Mesenchymal stem cell (in vitro differentiated cells and primary cell): Measurements from ENCODE around the gene MYBPC2.

ENCODE experiments used
- DNase-seq: peaks from one replicate; pipeline ENCODE4 v3.0.0-alpha.2; 2013
- H2AFZ ChIP-seq: one replicate; pipeline ENCODE4 v1.6.1; 2013; ENCODE audit warnings: low read depth, mild to moderate bottlenecking, control low read depth, inconsistent platforms, low read length, moderate library complexity
- H2AK5ac ChIP-seq: 2 replicates; pipeline ENCODE4 v1.6.1; 2013; ENCODE audit warnings: low read length, moderate library complexity, mild to moderate bottlenecking, inconsistent platforms; ENCODE audit not compliant: severe bottlenecking
- H2BK120ac ChIP-seq: one replicate; pipeline ENCODE4 v1.6.1; 2013; ENCODE audit warnings: low read depth, mild to moderate bottlenecking, inconsistent platforms, low read length, moderate library complexity
- H2BK12ac ChIP-seq, 2 experiments: one replicate each; pipeline ENCODE4 v1.6.1; 2013; ENCODE audit warnings: inconsistent platforms in 2 of 2, low read length in 2 of 2, mild to moderate bottlenecking in 2 of 2, moderate library complexity in 2 of 2, control low read depth in 1 of 2
- H2BK15ac ChIP-seq: one replicate; pipeline ENCODE4 v1.6.1; 2013; ENCODE audit warnings: mild to moderate bottlenecking, low read depth, inconsistent platforms; ENCODE audit not compliant: poor library complexity, severe bottlenecking
- H2BK5ac ChIP-seq: 2 replicates; pipeline ENCODE4 v1.6.1; 2013; ENCODE audit warnings: low read depth, mild to moderate bottlenecking, low read length, control low read depth, inconsistent platforms; ENCODE audit not compliant: poor library complexity, severe bottlenecking
- H3K14ac ChIP-seq, 2 experiments: one replicate each; pipeline ENCODE4 v1.6.1; 2013; ENCODE audit warnings: inconsistent platforms in 2 of 2, low read length in 2 of 2, control low read depth in 1 of 2, mild to moderate bottlenecking in 1 of 2, moderate library complexity in 1 of 2
- H3K18ac ChIP-seq, 2 experiments: one replicate each; pipeline ENCODE4 v1.6.1; 2013; ENCODE audit warnings: inconsistent platforms in 2 of 2, low read length in 2 of 2, control low read depth in 1 of 2, low read depth in 1 of 2, mild to moderate bottlenecking in 1 of 2
- H3K23ac ChIP-seq, 2 experiments: one replicate each; pipeline ENCODE4 v1.6.1; 2013; ENCODE audit warnings: inconsistent platforms in 2 of 2, low read length in 2 of 2, mild to moderate bottlenecking in 2 of 2, moderate library complexity in 2 of 2, control low read depth in 1 of 2
- H3K27ac ChIP-seq: 2 replicates; pipeline ENCODE4 v1.5.1; 2013; ENCODE audit warnings: mild to moderate bottlenecking, moderate library complexity, low read length, control low read depth, inconsistent platforms; ENCODE audit not compliant: poor library complexity, severe bottlenecking
- H3K27me3 ChIP-seq, 2 experiments: 2 replicates each; pipeline versions ENCODE4 v1.6.1 to v1.7.0; 2013; ENCODE audit warnings: low read length in 2 of 2, mild to moderate bottlenecking in 2 of 2, moderate library complexity in 2 of 2, control low read depth in 1 of 2, inconsistent platforms in 1 of 2; ENCODE audit not compliant: control insufficient read depth in 1 of 2, insufficient read depth in 1 of 2
- H3K36me3 ChIP-seq, 2 experiments: 2 replicates each; pipeline versions ENCODE4 v1.6.1 to v1.7.0; 2013; ENCODE audit warnings: low read length in 2 of 2, control low read depth in 1 of 2, inconsistent platforms in 1 of 2, low read depth in 1 of 2, mild to moderate bottlenecking in 1 of 2; ENCODE audit not compliant: insufficient read depth in 2 of 2, control insufficient read depth in 1 of 2
- H3K4ac ChIP-seq, 2 experiments: one replicate each; pipeline ENCODE4 v1.6.1; 2013; ENCODE audit warnings: inconsistent platforms in 2 of 2, low read length in 2 of 2, mild to moderate bottlenecking in 2 of 2, moderate library complexity in 2 of 2, control low read depth in 1 of 2, low read depth in 1 of 2
- H3K4me1 ChIP-seq: 2 replicates; pipeline ENCODE4 v1.6.1; 2013; ENCODE audit warnings: low read depth, low read length, control low read depth; ENCODE audit not compliant: control insufficient read depth, insufficient read depth
- H3K4me2 ChIP-seq: 2 replicates; pipeline ENCODE4 v1.6.1; 2013; ENCODE audit warnings: low read length, mild to moderate bottlenecking, inconsistent platforms; ENCODE audit not compliant: poor library complexity, severe bottlenecking
- H3K4me3 ChIP-seq, 2 experiments: 2 replicates each; pipeline versions ENCODE4 v1.5.1 to v1.7.0; 2013; ENCODE audit warnings: low read length in 2 of 2, mild to moderate bottlenecking in 2 of 2, control low read depth in 1 of 2, low read depth in 1 of 2; ENCODE audit not compliant: insufficient read depth in 1 of 2
- H3K79me1 ChIP-seq: replicated peaks from 2 replicates; pipeline ENCODE4 v1.6.1; 2013; ENCODE audit warnings: mild to moderate bottlenecking, control low read depth, low read length, inconsistent platforms; ENCODE audit not compliant: poor library complexity, severe bottlenecking
- H3K9ac ChIP-seq: 2 replicates; pipeline ENCODE4 v1.7.0; 2013; ENCODE audit warnings: mild to moderate bottlenecking, low read length, moderate library complexity
- H3K9me3 ChIP-seq: 2 replicates; pipeline ENCODE4 v1.7.0; 2013; ENCODE audit warnings: mild to moderate bottlenecking, low read length; ENCODE audit not compliant: control insufficient read depth
- H4K8ac ChIP-seq: one replicate; pipeline ENCODE4 v1.6.1; 2013; ENCODE audit warnings: inconsistent platforms, mild to moderate bottlenecking, low read length, moderate library complexity
- H4K91ac ChIP-seq: one replicate; pipeline ENCODE4 v1.6.1; 2013; ENCODE audit warnings: mild to moderate bottlenecking, low read length, inconsistent platforms
- WGBS: methylation state at CpG from one replicate; pipeline ENCODE4 v1.1.7; 2013; ENCODE audit warnings: mixed read lengths; 5-methylcytosine and 5-hydroxymethylcytosine counted together

Gene MYBPC2

GRCh38 chr19:50481351-50482149, 48.9 kb downstream of the MYBPC2 start:
- Histone ChIP-seq H3K14ac (no peak overlapping the region), H3K4ac (no peak overlapping the region), H2AFZ (no peak overlapping the region), H3K27ac (no peak overlapping the region), H3K9me3 (no peaks in the 10 kb centered on the region), H3K79me1 (peaks cover 49% of the 10 kb centered on the region), H2BK12ac (no peak overlapping the region), H3K4me1 (peaks cover 8% of the 10 kb centered on the region), H2BK15ac (no peak overlapping the region), H3K36me3 (peaks cover 18 to 73% of the 10 kb centered on the region in 2 experiments), H3K27me3 (no peaks in the 10 kb centered on the region), H3K23ac (no peak overlapping the region), H3K9ac (no peak overlapping the region), H3K18ac (no peak overlapping the region), H4K8ac (no peak overlapping the region), H2AK5ac (no peak overlapping the region), H4K91ac (no peak overlapping the region), H3K4me2 (no peak overlapping the region), H2BK5ac (no peak overlapping the region), H2BK120ac (no peak overlapping the region), H3K4me3 (no peak overlapping the region)
- no peak for DNase-seq
- WGBS: 96% methylated on average over 23 of the region's 27 CpGs

GRCh38 chr19:50482271-50482855, 49.7 kb downstream of the MYBPC2 start:
- Histone ChIP-seq H3K23ac (no peak overlapping the region), H4K8ac (no peak overlapping the region), H3K79me1 (peaks cover 48% of the 10 kb centered on the region), H2BK15ac (no peak overlapping the region), H2BK12ac (no peak overlapping the region), H3K4me3 (no peak overlapping the region), H3K4me2 (no peak overlapping the region), H3K27ac (no peak overlapping the region), H2BK5ac (no peak overlapping the region), H4K91ac (no peak overlapping the region), H3K27me3 (peaks cover 4 to 5% of the 10 kb centered on the region in 2 experiments), H2AK5ac (no peak overlapping the region), H3K36me3 (peaks cover 18 to 73% of the 10 kb centered on the region in 2 experiments), H2BK120ac (no peak overlapping the region), H3K18ac (no peak overlapping the region), H2AFZ (no peak overlapping the region), H3K9ac (no peak overlapping the region), H3K4ac (no peak overlapping the region), H3K4me1 (peaks cover 8% of the 10 kb centered on the region), H3K9me3 (peaks cover 5% of the 10 kb centered on the region), H3K14ac (no peak overlapping the region)
- DNase-seq: no peak
- 95% methylated on average over 15 of the region's 16 CpGs for whole genome bisulfite sequencing

- H4K91ac ChIP-seq: no peak overlapping the region
- no peak overlapping the region for H3K27ac ChIP-seq
- peaks cover 5% of the 10 kb centered on the region for H3K9me3 ChIP-seq
- no peak overlapping the region for H3K4ac ChIP-seq
- no peak overlapping the region for H3K9ac ChIP-seq
- H2BK5ac ChIP-seq: no peak overlapping the region
- H3K18ac ChIP-seq: no peak overlapping the region
- H2BK12ac ChIP-seq: no peak overlapping the region
- no peak overlapping the region for H3K14ac ChIP-seq
- H3K4me2 ChIP-seq: no peak overlapping the region
- peaks cover 18 to 73% of the 10 kb centered on the region in 2 experiments for H3K36me3 ChIP-seq
- peaks cover 44% of the 10 kb centered on the region for H3K79me1 ChIP-seq
- H3K4me3 ChIP-seq: no peak overlapping the region
- H3K4me1 ChIP-seq: peaks cover 5% of the 10 kb centered on the region
- H2AK5ac ChIP-seq: no peak overlapping the region
- 93% methylated on average over 10 of the region's 10 CpGs for WGBS
- H3K23ac ChIP-seq: no peak overlapping the region
- H2BK120ac ChIP-seq: no peak overlapping the region
- H2AFZ ChIP-seq: no peak overlapping the region
- DNase-seq: no peak
- H4K8ac ChIP-seq: no peak overlapping the region
- no peak overlapping the region for H2BK15ac ChIP-seq
- H3K27me3 ChIP-seq: peaks cover 5 to 9% of the 10 kb centered on the region in 2 experiments
These were observed 50.2 kb downstream of the MYBPC2 start for GRCh38 chr19:50482916-50483315.

- DNase-seq: no peak
- Histone ChIP-seq H2BK5ac (no peak overlapping the region), H3K79me1 (peaks cover 22% of the 10 kb centered on the region), H3K4me1 (peaks cover 4% of the 10 kb centered on the region), H2AK5ac (no peak overlapping the region), H3K9me3 (peaks cover 5% of the 10 kb centered on the region), H3K4me3 (no peak overlapping the region), H3K36me3 (peaks cover 13 to 54% of the 10 kb centered on the region in 2 experiments), H2BK15ac (no peak overlapping the region), H3K4ac (no peak overlapping the region), H3K14ac (no peak overlapping the region), H3K4me2 (no peak overlapping the region), H3K27me3 (peaks cover 5 to 26% of the 10 kb centered on the region in 2 experiments), H2BK12ac (no peak overlapping the region), H2AFZ (no peak overlapping the region), H4K8ac (no peak overlapping the region), H4K91ac (no peak overlapping the region), H2BK120ac (no peak overlapping the region), H3K18ac (no peak overlapping the region), H3K9ac (no peak overlapping the region), H3K27ac (no peak overlapping the region), H3K23ac (no peak overlapping the region)
- 92% methylated on average over 10 of the region's 10 CpGs for WGBS
These were observed 52.7 kb downstream of the MYBPC2 start for GRCh38 chr19:50485284-50485955.
